Neural progenitor cell (in vitro differentiated cells): ENCODE data around the gene CCDC7.

ENCODE experiments used
- CTCF ChIP-seq: fragments of 200-600 bp; sonication (generic); IDR thresholded peaks from 2 replicates; pipeline ENCODE4 v1.5.1; 2017; ENCODE audit warnings: antibody characterized with exemption, mild to moderate bottlenecking
- EZH2phosphoT487 ChIP-seq: fragments of 200-600 bp; sonication (generic); IDR thresholded peaks from 2 replicates; pipeline ENCODE4 v1.6.1; 2017; ENCODE audit warnings: antibody characterized with exemption

GRCh38 chr10:32650246-32650655, 204.3 kb downstream of the CCDC7 start:
- peak; percentile 17 for TF ChIP-seq CTCF
- no peak for TF ChIP-seq EZH2phosphoT487
